GM21619 (cell line): ENCODE data around the gene CEP95.
"Not testable (repeated sequence)": the region's sequence is repeated elsewhere in the genome, so short reads cannot be mapped to it uniquely, and the experiment has no call there.

Experiments
- ATAC-seq: cut with Tn5 transposase; IDR thresholded peaks from one replicate; pipeline ENCODE4 v1.9.1; 2021; ENCODE audit not compliant: unreplicated experiment

Gene CEP95

GRCh38 chr17:64565563-64565962 lies 58.8 kb downstream of the CEP95 start:
- no peak for ATAC-seq

- ATAC-seq = no peak
These were observed 65.0 kb downstream of the CEP95 start for GRCh38 chr17:64571746-64572145.

GRCh38 chr17:64572682-64573154 lies 65.9 kb downstream of the CEP95 start:
- ATAC-seq = no peak

- no peak for ATAC-seq
These were observed 66.4 kb downstream of the CEP95 start for GRCh38 chr17:64573214-64573613.

- no peak for ATAC-seq
These were observed 67.9 kb downstream of the CEP95 start for GRCh38 chr17:64574646-64575045.

GRCh38 chr17:64575431-64575830 lies 68.7 kb downstream of the CEP95 start:
- ATAC-seq = no peak

GRCh38 chr17:64577025-64577424 lies 70.2 kb downstream of the CEP95 start:
- not testable (repeated sequence) for ATAC-seq

GRCh38 chr17:64579917-64580316 lies 73.1 kb downstream of the CEP95 start:
- ATAC-seq = no peak

GRCh38 chr17:64580384-64581315 lies 73.9 kb downstream of the CEP95 start:
- ATAC-seq = no peak

- no peak for ATAC-seq
These were observed 76.3 kb downstream of the CEP95 start for GRCh38 chr17:64583038-64583437.

- ATAC-seq = no peak
These were observed 78.4 kb downstream of the CEP95 start for GRCh38 chr17:64585146-64585545.
